GM19397 (cell line): ENCODE measurements around the gene UGT1A8.

Experiments used
- ATAC-seq: cut with Tn5 transposase; IDR thresholded peaks from one replicate; pipeline ENCODE4 v1.9.1; 2021; ENCODE audit warnings: mild to moderate bottlenecking, moderate library complexity; ENCODE audit not compliant: unreplicated experiment

The UGT1A8 gene

GRCh38 chr2:233760043-233760442 is 142.6 kb downstream of the UGT1A8 start, which contains the start of gene UGT1A1:
Gene UGT1A1, plus strand, starts transcription at chr2:233760270. Its CDS starts 18 bp downstream, at chr2:233760288.
- ATAC-seq, result no peak

- no peak for ATAC-seq
These were observed 143.8 kb downstream of the UGT1A8 start for GRCh38 chr2:233761040-233761769.

DNA sequence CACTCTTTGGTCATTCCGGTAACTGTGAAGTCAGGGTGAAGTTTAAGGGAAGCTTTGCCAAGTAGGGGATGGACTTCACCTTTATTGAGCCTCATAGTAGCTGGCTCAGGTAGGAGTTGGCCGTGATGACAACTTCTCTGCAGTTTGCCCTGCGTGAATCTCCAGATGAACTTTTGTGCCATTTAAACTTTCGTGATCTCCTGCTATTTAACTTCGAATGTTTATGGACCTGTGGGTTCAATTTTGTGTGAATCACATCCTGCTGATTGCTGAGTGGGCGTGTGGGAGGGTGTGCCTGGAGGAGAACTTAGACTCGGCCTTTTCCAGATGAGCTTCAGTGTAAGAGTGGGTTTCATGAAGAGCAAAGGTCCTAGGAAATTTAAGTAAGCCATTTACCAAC is 146.8 kb downstream of the UGT1A8 start:
- no peak for ATAC-seq

GRCh38 chr2:233764761-233765160 is 147.3 kb downstream of the UGT1A8 start:
- no peak for ATAC-seq

- ATAC-seq, result no peak
These were observed 149.0 kb downstream of the UGT1A8 start for GRCh38 chr2:233766416-233766815.

DNA sequence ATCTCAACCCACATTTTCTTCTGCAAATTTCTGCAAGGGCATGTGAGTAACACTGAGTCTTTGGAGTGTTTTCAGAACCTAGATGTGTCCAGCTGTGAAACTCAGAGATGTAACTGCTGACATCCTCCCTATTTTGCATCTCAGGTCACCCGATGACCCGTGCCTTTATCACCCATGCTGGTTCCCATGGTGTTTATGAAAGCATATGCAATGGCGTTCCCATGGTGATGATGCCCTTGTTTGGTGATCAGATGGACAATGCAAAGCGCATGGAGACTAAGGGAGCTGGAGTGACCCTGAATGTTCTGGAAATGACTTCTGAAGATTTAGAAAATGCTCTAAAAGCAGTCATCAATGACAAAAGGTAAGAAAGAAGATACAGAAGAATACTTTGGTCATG is 150.6 kb downstream of the UGT1A8 start:
- ATAC-seq, result no peak

DNA sequence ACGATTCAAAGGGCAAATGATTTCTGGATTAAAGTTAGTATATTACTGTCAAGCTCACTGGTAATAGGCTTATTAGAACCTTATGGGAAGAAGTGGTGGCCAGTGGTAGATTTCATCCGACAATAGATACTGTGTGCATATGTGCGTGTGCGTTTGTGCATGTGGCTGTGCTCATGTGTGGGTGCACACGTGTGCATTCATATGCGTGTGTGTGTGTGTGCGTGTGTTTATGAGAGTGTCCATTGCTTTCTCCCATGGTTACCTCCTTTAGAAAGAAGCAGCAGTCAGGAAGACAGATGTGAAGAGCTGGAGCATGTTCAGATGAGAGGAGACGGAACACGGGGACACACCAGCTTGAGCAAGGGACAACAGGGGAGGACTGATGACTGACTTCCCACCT is 151.8 kb downstream of the UGT1A8 start:
- no peak for ATAC-seq

GRCh38 chr2:233772153-233772552 is 154.7 kb downstream of the UGT1A8 start:
- ATAC-seq, result no peak

DNA sequence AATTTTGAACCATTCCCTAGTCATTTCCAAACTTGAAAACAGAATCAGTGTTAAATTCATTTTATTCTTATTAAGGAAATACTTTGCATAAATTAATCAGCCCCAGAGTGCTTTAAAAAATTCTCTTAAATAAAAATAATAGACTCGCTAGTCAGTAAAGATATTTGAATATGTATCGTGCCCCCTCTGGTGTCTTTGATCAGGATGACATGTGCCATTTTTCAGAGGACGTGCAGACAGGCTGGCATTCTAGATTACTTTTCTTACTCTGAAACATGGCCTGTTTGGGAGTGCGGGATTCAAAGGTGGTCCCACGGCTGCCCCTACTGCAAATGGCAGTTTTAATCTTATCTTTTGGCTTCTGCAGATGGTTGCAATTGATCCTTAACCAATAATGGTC is 155.2 kb downstream of the UGT1A8 start:
- no peak for ATAC-seq

DNA sequence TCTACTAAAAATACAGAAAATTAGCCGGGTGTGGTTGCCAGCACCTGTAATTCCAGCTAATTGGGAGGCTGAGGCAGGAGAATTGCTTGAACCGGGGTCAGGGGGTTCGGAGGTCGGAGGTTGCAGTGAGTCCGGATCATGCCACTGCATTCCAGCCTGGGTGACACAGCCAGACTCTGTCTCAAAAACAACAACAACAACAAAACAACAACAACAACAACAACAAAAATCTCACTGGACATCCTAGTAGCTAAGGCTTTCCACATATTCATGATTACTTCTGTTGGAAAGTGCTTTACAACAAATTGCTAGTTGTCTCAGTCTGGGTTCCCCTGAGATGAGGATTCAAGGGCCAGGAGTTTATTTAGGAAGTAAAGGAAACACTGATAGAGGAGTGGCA is 156.4 kb downstream of the UGT1A8 start:
- no peak for ATAC-seq

- no peak for ATAC-seq
These were observed 158.0 kb downstream of the UGT1A8 start for GRCh38 chr2:233775414-233775813.

DNA sequence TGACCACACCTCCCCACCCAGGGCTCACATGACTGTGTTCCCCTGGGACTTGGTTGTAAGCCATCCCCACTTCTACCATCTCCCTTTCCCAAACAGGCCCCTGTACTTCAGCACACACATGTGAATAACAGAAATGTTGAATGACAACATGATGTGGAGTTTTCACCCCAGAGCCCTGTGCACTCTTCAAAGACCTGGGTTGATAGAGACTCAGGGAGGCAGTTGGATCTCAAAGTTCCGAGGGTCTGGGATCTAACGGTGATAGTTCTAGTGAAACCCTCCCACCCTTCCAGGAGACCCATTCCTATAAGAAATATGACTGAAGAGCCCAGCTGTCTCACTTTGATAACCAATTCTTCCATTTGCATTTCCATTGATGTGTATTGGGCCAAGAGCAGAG is 160.6 kb downstream of the UGT1A8 start, which contains the start of gene MROH2A:
MROH2A (plus strand) TSS at position 301 of the 400 bp plus-strand sequence. CDS start 1,029 bp downstream, outside the sequence.
- ATAC-seq, result no peak

- ATAC-seq, result no peak
These were observed 162.3 kb downstream of the UGT1A8 start for GRCh38 chr2:233779722-233780121.

- no peak for ATAC-seq
These were observed 163.3 kb downstream of the UGT1A8 start for GRCh38 chr2:233780771-233781170.

- ATAC-seq, result no peak
These were observed 172.1 kb downstream of the UGT1A8 start for GRCh38 chr2:233789554-233789953.

DNA sequence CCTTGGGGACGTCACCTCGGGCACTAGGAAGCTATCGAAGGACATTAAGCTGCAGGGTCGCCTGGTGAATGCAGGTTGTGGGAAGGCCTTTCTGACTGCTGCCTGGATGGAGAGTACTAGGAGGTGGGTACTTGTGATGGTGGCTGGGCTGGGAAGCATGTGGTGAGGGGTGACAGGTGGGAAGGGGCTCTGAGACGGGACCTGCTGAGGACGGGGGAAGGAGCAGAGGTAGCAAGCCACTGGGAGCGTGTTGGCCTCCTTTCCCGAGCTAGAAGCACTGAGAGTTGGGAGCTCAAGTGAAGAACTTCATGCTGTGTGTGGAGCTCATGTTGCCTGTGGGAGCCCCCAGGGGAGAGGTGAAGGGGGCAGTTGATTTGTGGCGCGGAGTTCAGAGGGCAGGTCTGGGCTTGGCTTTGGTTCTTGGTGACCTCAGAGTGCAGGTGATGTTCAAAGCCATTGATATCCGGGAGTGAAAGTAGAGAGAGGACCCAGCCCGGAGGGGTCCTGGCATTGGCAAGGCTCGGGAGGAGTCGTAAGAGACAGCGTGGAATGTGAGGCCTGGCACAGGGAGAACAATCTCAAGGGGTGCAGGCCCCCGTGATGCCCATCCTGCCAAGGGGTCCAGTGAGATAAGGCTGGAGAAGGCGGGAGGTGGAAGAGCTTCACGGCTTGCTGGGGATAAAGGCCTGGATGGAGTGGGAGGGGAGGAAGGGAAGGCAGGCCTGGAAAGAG is 173.9 kb downstream of the UGT1A8 start:
- no peak for ATAC-seq

- ATAC-seq, result no peak
These were observed 174.5 kb downstream of the UGT1A8 start for GRCh38 chr2:233791883-233792329.

DNA sequence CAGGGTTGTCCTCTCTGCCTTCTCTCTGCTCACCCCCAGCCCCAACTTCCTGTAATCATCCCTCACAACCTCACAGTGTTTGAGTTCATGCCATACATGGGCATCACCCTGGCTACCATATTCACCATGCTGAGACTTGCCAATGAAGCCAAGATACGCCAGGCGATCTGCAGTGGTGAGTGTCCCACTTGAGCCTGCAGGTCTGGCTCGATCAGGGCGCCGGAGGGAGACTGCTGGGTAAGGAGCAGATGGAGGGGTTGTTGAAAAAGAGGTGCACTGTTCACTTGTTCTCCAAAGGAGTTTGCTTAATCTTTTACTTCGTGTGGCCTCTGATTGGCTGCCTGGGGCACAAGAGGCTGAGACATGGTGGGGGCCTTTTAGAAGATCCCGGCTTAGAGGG is 175.3 kb downstream of the UGT1A8 start:
- ATAC-seq, result no peak

GRCh38 chr2:233793465-233794127 is 176.2 kb downstream of the UGT1A8 start:
- no peak for ATAC-seq

- ATAC-seq, result no peak
These were observed 176.8 kb downstream of the UGT1A8 start for GRCh38 chr2:233794128-233794658.

DNA sequence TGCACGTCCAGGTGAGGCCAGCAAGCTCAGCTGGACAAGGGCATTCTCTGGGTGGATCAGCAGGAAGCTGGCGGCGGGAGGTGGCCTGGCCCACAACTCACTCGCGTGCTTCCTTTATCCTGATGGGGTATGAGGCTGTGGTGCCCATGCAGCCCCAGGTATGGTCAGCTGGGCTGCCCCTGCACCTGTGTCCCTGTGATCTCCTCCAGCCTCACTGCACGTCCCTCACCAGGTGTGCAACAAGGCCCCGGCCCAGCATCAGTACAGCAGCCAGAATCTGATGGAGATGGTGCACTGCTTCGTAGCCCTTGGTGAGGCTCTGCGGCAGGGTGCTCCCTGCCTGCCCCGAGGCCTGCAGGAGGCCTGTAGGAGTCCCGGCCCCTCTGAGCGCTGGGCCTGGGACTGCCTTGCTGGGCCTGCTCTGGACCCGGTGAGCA is 178.3 kb downstream of the UGT1A8 start:
- ATAC-seq, result no peak
